DOHH2 (cell line): Measurements from ENCODE around the gene RPS28.

ENCODE experiments used
- EZH2phosphoT487 ChIP-seq: fragments of 200-600 bp; sonication (generic); IDR thresholded peaks from 2 replicates; pipeline ENCODE4 v1.6.1; 2017; ENCODE audit warnings: borderline replicate concordance, mild to moderate bottlenecking, antibody characterized with exemption, low read length, moderate library complexity, mixed read lengths
- TF ChIP-seq, protein P1 (sequence below): fragments of 200-600 bp; sonication (generic); IDR thresholded peaks from one replicate; pipeline ENCODE4 v1.5.1; 2014; ENCODE audit warnings: antibody characterized with exemption, mild to moderate bottlenecking, low read depth, low read length; ENCODE audit not compliant: poor library complexity, severe bottlenecking

DNA sequence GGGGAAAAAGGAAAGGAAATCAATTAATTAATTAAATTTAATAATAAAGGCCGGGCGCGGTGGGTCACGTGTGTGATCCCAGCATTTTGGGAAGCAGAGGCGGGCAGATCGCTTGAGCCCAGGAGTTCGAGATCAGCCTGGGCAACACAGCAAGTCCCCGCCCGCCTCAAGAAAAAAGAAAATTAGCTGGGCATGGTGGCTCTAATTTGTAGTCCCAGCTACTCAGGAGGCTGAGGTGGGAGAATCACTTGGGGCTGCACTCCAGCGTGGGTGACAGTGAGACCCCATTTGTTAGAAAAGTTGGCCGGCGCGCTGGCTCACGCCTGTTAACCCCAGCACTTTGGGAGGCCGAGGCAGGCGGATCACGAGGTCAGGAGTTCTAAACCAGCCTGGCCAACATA is 12.4 kb upstream of the RPS28 start:
- TF ChIP-seq, protein P1, sequence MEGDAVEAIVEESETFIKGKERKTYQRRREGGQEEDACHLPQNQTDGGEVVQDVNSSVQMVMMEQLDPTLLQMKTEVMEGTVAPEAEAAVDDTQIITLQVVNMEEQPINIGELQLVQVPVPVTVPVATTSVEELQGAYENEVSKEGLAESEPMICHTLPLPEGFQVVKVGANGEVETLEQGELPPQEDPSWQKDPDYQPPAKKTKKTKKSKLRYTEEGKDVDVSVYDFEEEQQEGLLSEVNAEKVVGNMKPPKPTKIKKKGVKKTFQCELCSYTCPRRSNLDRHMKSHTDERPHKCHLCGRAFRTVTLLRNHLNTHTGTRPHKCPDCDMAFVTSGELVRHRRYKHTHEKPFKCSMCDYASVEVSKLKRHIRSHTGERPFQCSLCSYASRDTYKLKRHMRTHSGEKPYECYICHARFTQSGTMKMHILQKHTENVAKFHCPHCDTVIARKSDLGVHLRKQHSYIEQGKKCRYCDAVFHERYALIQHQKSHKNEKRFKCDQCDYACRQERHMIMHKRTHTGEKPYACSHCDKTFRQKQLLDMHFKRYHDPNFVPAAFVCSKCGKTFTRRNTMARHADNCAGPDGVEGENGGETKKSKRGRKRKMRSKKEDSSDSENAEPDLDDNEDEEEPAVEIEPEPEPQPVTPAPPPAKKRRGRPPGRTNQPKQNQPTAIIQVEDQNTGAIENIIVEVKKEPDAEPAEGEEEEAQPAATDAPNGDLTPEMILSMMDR = no peak
- no peak for TF ChIP-seq EZH2phosphoT487
